Activated CD4-positive, alpha-beta T cell treated with anti-CD3 and anti-CD28 coated beads, Interleukin-2, amount 10 ng/mL, durations not matched to agents 7 days and 5 days (primary cell): ENCODE measurements around the gene BUD23. TPM values are rescaled to one million over a fixed set of nuclear protein-coding genes. Genes with fewer than 3 reads are reported as not detected.

ENCODE experiments used
- CTCF ChIA-PET: fragments of 350-600 bp; sonication (Branson Sonifier 250); formaldehyde crosslinking; loops from one replicate; lab custom pipeline; 2021; ENCODE audit warnings: antibody characterized with exemption; lab: Charles Lee
- POLR2A ChIA-PET: fragments of 350-600 bp; sonication (Branson Sonifier 250); formaldehyde crosslinking; loops from one replicate; lab custom pipeline; 2021; ENCODE audit warnings: antibody characterized with exemption; lab: Charles Lee
- DNase-seq: peaks from one replicate; pipeline ENCODE4 v3.0.0-alpha.2; 2020
- H3K27ac Mint-ChIP-seq: one replicate; pipeline ENCODE4 v1.8.0; 2021; ENCODE audit warnings: mild to moderate bottlenecking, moderate library complexity, mixed read lengths
- H3K27me3 Mint-ChIP-seq: one replicate; pipeline ENCODE4 v1.8.0; 2021; ENCODE audit warnings: mixed read lengths
- H3K36me3 Mint-ChIP-seq: one replicate; pipeline ENCODE4 v1.8.0; 2021; ENCODE audit warnings: low read depth, mixed read lengths
- H3K4me1 Mint-ChIP-seq: one replicate; pipeline ENCODE4 v1.8.0; 2021; ENCODE audit warnings: mixed read lengths
- H3K4me3 Mint-ChIP-seq: one replicate; pipeline ENCODE4 v1.8.0; 2021; ENCODE audit warnings: mild to moderate bottlenecking, moderate library complexity, mixed read lengths
- H3K9me3 Mint-ChIP-seq: one replicate; pipeline ENCODE4 v1.8.0; 2021; ENCODE audit warnings: mixed read lengths
- total RNA-seq, 2 experiments: library from RNA; stranded (reverse); gene quantifications; one replicate each; pipeline ENCODE4 v1.2.3, GENCODE V29; 2021

Gene BUD23
- total RNA-seq, 2 experiments from 2014 or later = 43.9 to 51.4 TPM

DNA sequence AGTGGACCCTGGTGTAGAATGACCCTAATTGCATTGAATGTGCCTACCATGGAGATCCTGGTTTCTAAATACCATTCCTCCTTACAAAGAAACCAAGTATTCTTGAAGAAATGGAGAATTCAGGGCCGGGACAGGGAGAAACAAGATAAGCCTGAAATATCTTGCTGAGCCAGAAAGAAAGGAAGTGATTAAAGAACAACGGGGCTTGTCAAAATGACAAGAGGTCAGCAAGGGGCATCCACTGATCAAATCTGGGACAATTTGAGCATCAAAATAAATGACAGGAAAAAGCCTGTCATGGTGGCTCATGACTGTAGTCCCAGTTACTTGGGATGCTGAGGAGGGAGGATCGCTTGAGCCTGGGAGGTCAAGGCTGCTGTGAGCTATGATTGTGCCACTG is 47.1 kb downstream of the BUD23 start:
- ChIA-PET CTCF (interaction anchor here (1.0 kb wide), 1 partner anchor 10 kb away, joined by 3 read pairs; no protein-coding TSS in a partner anchor), POLR2A (no interaction called here)
- no peaks in the 10 kb centered on the region for H3K9me3 Mint-ChIP-seq
- no peak for DNase-seq
- no peak overlapping the region for H3K27ac Mint-ChIP-seq
- H3K4me1 Mint-ChIP-seq = peaks cover 10% of the 10 kb centered on the region
- H3K27me3 Mint-ChIP-seq = peaks cover 12% of the 10 kb centered on the region
- no peak overlapping the region for H3K4me3 Mint-ChIP-seq
- H3K36me3 Mint-ChIP-seq = no peaks in the 10 kb centered on the region

DNA sequence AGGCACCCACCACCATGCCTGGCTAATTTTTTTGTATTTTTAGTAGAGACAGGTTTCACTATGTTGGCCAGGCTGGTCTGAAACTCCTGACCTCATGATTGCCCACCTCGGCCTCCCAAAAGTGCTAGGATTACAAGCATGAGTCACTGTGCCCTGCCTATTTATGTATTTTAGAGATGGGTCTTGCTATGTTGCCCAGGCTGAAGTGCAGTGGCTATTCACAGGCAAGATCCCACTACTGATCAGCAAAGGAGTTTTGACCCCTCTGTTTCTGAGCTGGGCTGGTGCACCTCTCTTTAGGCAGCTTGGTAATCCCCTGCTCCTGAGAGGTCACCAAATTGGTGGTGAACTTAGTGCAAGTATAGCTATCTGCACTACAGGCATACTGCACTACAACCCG is 49.0 kb downstream of the BUD23 start:
- Mint-ChIP-seq H3K36me3 (peaks cover 5% of the 10 kb centered on the region), H3K9me3 (no peaks in the 10 kb centered on the region), H3K27ac (no peak overlapping the region), H3K4me3 (no peak overlapping the region), H3K4me1 (peaks cover 13% of the 10 kb centered on the region), H3K27me3 (peaks cover 12% of the 10 kb centered on the region)
- CTCF ChIA-PET = interaction anchor here (0.9 to 8.4 kb wide), 4 partner anchors 41 to 287 kb away, joined by 3 to 59 read pairs (median 10); partner anchors contain the start of gene BAZ1B
- POLR2A ChIA-PET = no interaction called here
- no peak for DNase-seq

GRCh38 chr7:73734619-73735527 is 51.5 kb downstream of the BUD23 start:
- Mint-ChIP-seq H3K36me3 (peaks cover 5% of the 10 kb centered on the region), H3K4me3 (no peak overlapping the region), H3K9me3 (no peaks in the 10 kb centered on the region), H3K27ac (peak overlapping the region; percentile 78), H3K27me3 (peaks cover 5% of the 10 kb centered on the region), H3K4me1 (peaks cover 23% of the 10 kb centered on the region)
- ChIA-PET CTCF (interaction anchor here (0.5 to 8.4 kb wide), 33 partner anchors 8 to 418 kb away, joined by 3 to 59 read pairs (median 4); partner anchors contain the start of genes BAZ1B and STX1A), POLR2A (interaction anchor here (0.5 kb wide), 1 partner anchor 241 kb away, joined by 4 read pairs; no protein-coding TSS in a partner anchor)
- DNase-seq = peak; percentile 89

DNA sequence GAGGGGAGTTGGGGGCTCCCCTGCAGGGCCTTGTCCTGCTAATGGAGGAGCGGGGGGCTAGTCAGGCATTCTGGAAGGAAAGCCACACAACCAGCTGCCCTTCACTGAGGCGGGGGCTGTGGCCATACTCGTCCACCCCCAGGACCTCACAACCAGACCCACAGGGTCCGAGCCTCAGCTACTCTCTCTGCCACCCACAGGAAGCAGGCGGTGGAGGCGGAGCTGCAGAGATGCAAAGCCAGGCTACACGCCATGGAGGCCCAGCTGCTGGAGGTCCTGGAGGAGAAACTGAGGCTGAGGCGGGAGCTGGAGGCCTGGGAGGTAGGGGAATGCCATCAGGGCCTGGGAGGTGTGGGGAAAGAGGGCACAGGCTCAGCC is 52.1 kb downstream of the BUD23 start:
- Mint-ChIP-seq H3K36me3 (peaks cover 5% of the 10 kb centered on the region), H3K9me3 (no peaks in the 10 kb centered on the region), H3K27me3 (peaks cover 5% of the 10 kb centered on the region), H3K4me1 (peaks cover 23% of the 10 kb centered on the region), H3K4me3 (no peak overlapping the region), H3K27ac (no peak overlapping the region)
- no peak for DNase-seq
- ChIA-PET POLR2A (interaction anchor here (0.5 kb wide), 1 partner anchor 241 kb away, joined by 4 read pairs; no protein-coding TSS in a partner anchor), CTCF (interaction anchor here (0.5 to 8.4 kb wide), 17 partner anchors 10 to 419 kb away, joined by 3 to 59 read pairs (median 4); partner anchors contain the start of genes BAZ1B, METTL27 and STX1A)

DNA sequence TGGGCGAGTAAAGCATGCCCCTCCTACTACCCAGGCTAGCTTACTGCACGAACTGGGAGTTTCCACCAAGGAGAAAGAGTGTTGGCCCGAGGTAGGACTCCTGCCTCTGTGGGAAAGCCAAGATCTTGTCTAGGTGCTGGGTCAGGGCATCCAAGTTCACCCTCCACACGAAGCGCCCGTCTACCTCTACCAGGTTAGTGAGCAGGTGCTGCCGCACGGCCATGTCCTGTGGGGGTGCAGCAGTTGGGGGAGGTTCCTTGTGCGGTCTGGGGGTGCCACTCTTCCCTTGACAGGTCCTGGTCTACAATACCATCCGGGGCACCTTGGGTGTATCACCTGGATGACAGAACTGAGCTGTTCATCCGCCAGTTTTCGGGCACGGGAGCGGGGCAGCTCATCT is 53.5 kb downstream of the BUD23 start:
- ChIA-PET POLR2A (no interaction called here), CTCF (interaction anchor here (1.4 to 8.4 kb wide), 3 partner anchors 105 to 131 kb away, joined by 3 to 59 read pairs (median 3); partner anchors contain the start of gene METTL27)
- peaks cover 23% of the 10 kb centered on the region for H3K4me1 Mint-ChIP-seq
- peak overlapping the region; percentile 31 for H3K27ac Mint-ChIP-seq
- peaks cover 5% of the 10 kb centered on the region for H3K36me3 Mint-ChIP-seq
- DNase-seq = no peak
- H3K9me3 Mint-ChIP-seq = no peaks in the 10 kb centered on the region
- no peak overlapping the region for H3K4me3 Mint-ChIP-seq
- peaks cover 5% of the 10 kb centered on the region for H3K27me3 Mint-ChIP-seq

DNA sequence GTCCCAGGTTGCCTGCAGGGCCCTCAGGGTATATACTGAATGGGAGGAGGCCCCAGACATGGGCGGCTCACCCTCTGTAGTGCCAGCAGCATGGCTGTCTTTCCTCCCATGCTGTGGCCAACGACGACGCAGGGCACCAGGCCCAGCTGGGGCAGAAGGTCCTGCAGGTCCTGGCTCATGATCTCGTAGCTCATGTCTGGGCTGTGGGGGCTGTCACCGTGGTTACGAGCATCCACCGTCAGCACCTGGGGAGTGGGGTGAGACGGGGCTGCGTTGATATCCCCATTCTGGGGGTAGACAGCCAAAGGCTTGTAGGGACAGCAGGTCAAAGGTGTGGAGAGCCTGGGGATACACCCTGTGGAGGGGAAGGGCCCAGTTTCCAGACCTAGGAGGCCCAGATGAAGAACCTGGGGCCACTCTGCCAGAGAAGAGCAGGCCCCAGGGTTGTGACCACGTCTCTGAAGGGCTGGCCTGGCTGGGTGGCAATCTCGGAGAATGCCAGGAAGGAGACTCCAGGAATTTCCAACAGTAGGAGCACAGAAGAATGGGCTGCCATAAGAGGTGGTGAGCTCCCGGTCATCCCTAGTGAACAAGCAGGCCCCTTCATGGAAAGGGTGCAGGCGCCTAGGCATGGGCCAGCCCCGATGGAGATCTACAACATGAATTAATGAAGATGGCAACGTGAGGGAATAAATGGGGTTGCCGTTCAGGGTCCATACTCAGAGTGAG is 54.3 kb downstream of the BUD23 start:
- Mint-ChIP-seq H3K27me3 (peaks cover 4% of the 10 kb centered on the region), H3K9me3 (no peaks in the 10 kb centered on the region), H3K27ac (peak overlapping the region; percentile 97), H3K4me1 (peaks cover 23% of the 10 kb centered on the region), H3K36me3 (peaks cover 5% of the 10 kb centered on the region), H3K4me3 (peak overlapping the region; percentile 93)
- ChIA-PET CTCF (interaction anchor here (0.6 to 8.4 kb wide), 4 partner anchors 36 to 301 kb away, joined by 3 to 59 read pairs (median 4); no protein-coding TSS in a partner anchor), POLR2A (no interaction called here)
- no peak for DNase-seq

- Mint-ChIP-seq H3K4me3 (peak overlapping the region; percentile 93), H3K27ac (peak overlapping the region; percentile 97), H3K27me3 (no peaks in the 10 kb centered on the region), H3K36me3 (peaks cover 5% of the 10 kb centered on the region), H3K4me1 (peaks cover 23% of the 10 kb centered on the region), H3K9me3 (no peaks in the 10 kb centered on the region)
- ChIA-PET CTCF (interaction anchor here (0.6 to 8.4 kb wide), 4 partner anchors 36 to 300 kb away, joined by 3 to 59 read pairs (median 4); no protein-coding TSS in a partner anchor), POLR2A (no interaction called here)
- peak; percentile 60 for DNase-seq
Measured at GRCh38 chr7:73738220-73738611, 54.8 kb downstream of the BUD23 start.

DNA sequence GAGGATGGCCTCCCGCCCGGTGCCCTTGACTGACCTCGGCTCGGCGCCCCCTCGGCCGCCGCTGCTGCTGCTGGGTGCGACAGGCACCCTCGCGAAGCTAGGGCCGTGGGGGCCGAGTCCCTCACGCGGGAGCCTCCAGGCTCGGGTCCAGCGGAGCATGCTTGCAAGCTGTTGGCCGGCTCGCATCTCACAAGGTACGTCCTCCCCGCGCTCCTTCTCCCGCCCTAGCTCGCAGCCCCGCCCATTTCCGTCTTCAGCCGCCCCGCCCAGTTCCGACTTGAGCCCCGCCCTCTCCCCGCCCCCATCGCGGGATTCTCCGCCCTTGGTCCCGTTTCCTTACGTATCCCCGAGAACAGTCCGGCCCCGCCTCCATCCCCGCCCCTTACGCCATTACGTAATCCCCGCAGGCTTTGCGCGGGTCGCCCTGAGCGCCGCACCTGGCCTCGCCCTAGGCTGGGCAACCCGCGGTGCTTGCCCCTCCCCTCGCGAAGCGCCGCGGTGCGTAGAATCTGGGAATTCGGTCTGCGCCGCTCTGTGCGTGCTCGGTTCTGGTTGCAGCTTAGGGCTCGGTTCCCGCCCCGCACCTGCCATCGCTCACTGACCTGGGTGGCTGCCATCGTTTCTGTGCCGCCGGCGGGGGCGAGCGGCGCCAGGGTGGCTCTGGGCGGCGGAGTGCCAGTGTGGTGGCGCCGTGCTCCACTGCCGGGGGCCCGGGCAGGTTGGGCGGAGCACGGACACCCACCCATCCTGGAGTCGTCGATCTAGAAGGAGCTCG is 55.4 kb downstream of the BUD23 start, which contains the start of gene ABHD11:
Gene ABHD11, minus strand, starts transcription at position 191 of the 775 bp plus-strand sequence. Its CDS starts 32 bp downstream, at position 159.
- ChIA-PET CTCF (interaction anchor here (0.6 to 8.4 kb wide), 7 partner anchors 37 to 300 kb away, joined by 3 to 59 read pairs (median 4); partner anchors contain the start of gene VPS37D), POLR2A (no interaction called here)
- DNase-seq = peak; percentile 97
- H3K4me1 Mint-ChIP-seq = peaks cover 23% of the 10 kb centered on the region
- no peaks in the 10 kb centered on the region for H3K9me3 Mint-ChIP-seq
- peaks cover 5% of the 10 kb centered on the region for H3K36me3 Mint-ChIP-seq
- peak within 1 kb of the TSS; percentile 97 for H3K27ac Mint-ChIP-seq
- H3K4me3 Mint-ChIP-seq = peak within 1 kb of the TSS; percentile 93
- no peaks in the 10 kb centered on the region for H3K27me3 Mint-ChIP-seq

- no peak for DNase-seq
- H3K9me3 Mint-ChIP-seq = no peaks in the 10 kb centered on the region
- H3K27me3 Mint-ChIP-seq = no peaks in the 10 kb centered on the region
- CTCF ChIA-PET = interaction anchor here (0.6 to 8.4 kb wide), 6 partner anchors 37 to 133 kb away, joined by 3 to 59 read pairs (median 4); partner anchors contain the start of gene VPS37D
- peak overlapping the region; percentile 90 for H3K27ac Mint-ChIP-seq
- H3K4me3 Mint-ChIP-seq = peak overlapping the region; percentile 93
- POLR2A ChIA-PET = no interaction called here
- H3K36me3 Mint-ChIP-seq = peaks cover 5% of the 10 kb centered on the region
- peaks cover 23% of the 10 kb centered on the region for H3K4me1 Mint-ChIP-seq
Measured at GRCh38 chr7:73739387-73739767, 56.0 kb downstream of the BUD23 start.

DNA sequence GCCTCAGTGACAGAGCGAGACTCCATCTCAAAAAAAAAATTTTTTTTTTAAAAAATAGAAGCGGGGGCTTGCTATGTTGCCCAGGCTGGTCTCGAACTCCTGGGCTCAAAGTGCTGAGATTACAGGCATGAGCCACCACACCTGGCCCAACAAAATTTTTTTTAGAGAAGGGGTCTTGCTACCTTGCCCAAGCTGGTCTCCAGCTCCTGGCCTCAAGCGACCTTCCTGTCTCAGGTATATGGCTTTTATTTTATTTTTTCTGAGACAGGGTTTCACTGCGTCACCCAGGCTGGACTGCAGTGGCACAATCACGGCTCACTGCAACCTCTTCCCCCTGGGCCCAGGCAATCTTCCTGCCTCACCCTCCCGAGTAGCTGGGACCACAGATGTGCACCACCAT is 56.8 kb downstream of the BUD23 start:
- peaks cover 5% of the 10 kb centered on the region for H3K36me3 Mint-ChIP-seq
- CTCF ChIA-PET = interaction anchor here (0.5 to 1.3 kb wide), 5 partner anchors 10 to 110 kb away, joined by 3 read pairs; no protein-coding TSS in a partner anchor
- DNase-seq = no peak
- H3K4me1 Mint-ChIP-seq = peaks cover 14% of the 10 kb centered on the region
- no peaks in the 10 kb centered on the region for H3K27me3 Mint-ChIP-seq
- no peaks in the 10 kb centered on the region for H3K9me3 Mint-ChIP-seq
- no peak overlapping the region for H3K27ac Mint-ChIP-seq
- POLR2A ChIA-PET = no interaction called here
- H3K4me3 Mint-ChIP-seq = peak overlapping the region; percentile 41

DNA sequence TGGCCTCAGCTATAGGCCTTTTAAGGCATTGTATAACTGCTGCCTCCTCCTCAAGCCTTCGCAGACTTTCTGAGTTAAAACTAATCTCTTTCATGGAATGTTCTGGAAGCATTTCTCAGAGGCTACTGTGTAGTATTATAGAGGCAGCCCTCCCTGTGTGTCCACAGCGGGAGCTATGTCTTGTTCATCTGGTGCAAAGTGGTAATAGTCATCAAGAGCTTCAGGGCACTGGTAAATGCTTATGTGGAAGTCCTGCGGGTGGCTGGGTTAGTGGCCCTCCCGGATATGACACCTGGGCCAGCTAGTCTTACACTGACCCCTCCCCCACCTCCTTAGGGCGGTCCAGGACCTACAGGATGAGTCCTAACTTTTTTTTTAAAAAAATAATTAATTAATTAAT is 57.4 kb downstream of the BUD23 start:
- Mint-ChIP-seq H3K9me3 (no peaks in the 10 kb centered on the region), H3K27me3 (no peaks in the 10 kb centered on the region), H3K27ac (no peak overlapping the region), H3K4me3 (no peak overlapping the region), H3K36me3 (peaks cover 5% of the 10 kb centered on the region), H3K4me1 (peaks cover 13% of the 10 kb centered on the region)
- no peak for DNase-seq
- ChIA-PET CTCF (interaction anchor here (0.5 to 1.3 kb wide), 5 partner anchors 10 to 110 kb away, joined by 3 read pairs; no protein-coding TSS in a partner anchor), POLR2A (no interaction called here)
